Heart left ventricle (tissue), 13 donors: ENCODE results near the gene RIPOR1.

ENCODE experiments used
- POLR2A ChIP-seq, 2 donors: fragments of 450-650 bp; IDR thresholded peaks; one replicate each; pipeline ENCODE4 v1.6.1; 2017; ENCODE audit warnings: antibody characterized with exemption in 2 of 2, mild to moderate bottlenecking in 2 of 2, moderate library complexity in 2 of 2
- TF ChIP-seq, protein P1 (sequence below), 12 donors: fragments of 200-600 bp; sonication (generic) in 4 of 12; IDR thresholded peaks; one replicate each; pipeline versions ENCODE4 v1.5.0 to v1.8.0; 2018 to 2022; ENCODE audit warnings: antibody characterized with exemption in 12 of 12, mild to moderate bottlenecking in 5 of 12
- donor health status: ischemic (EF 13 %, LVEDD 7.1; RV severe dilation, severe dysfunction).
- donor health status: DM: no; HTN: yes; CAD: no.
- donor health status: DM: no; HTN: no; CAD: no.
- donor health status: ischemic (EF 25% LVEDD 6.9; RV normal size, moderate dysfunction).
- donor health status: ischemic (EF 25% LVEDD 5.7; RV mildly dilated, moderate dysfunction).
- donor health status: ischemic (EF 35%, LVEDD 5.7; RV mildly dilated, moderate dysfunction).
- donor health status: nonischemic (EF 11% LVEDD 7.7; RV severe dilation, severe dysfunction).
- donor health status: DM: yes; HTN: yes; CAD: no.
- donor health status: PGD.
- donor health status: ischemic (EF 29% LVEDD 5.4; RV normal size, mild dysfunction).
- donor health status: nonischemic (EF 23%, LVEDD 6.1; RV moderate dilation, normal function).

- TF ChIP-seq POLR2A (IDR thresholded peaks at IDR 0.05) = no peak
- TF ChIP-seq, protein P1, sequence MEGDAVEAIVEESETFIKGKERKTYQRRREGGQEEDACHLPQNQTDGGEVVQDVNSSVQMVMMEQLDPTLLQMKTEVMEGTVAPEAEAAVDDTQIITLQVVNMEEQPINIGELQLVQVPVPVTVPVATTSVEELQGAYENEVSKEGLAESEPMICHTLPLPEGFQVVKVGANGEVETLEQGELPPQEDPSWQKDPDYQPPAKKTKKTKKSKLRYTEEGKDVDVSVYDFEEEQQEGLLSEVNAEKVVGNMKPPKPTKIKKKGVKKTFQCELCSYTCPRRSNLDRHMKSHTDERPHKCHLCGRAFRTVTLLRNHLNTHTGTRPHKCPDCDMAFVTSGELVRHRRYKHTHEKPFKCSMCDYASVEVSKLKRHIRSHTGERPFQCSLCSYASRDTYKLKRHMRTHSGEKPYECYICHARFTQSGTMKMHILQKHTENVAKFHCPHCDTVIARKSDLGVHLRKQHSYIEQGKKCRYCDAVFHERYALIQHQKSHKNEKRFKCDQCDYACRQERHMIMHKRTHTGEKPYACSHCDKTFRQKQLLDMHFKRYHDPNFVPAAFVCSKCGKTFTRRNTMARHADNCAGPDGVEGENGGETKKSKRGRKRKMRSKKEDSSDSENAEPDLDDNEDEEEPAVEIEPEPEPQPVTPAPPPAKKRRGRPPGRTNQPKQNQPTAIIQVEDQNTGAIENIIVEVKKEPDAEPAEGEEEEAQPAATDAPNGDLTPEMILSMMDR (IDR thresholded peaks at IDR 0.05) = no peak
Measured at GRCh38 chr16:67563708-67564468, 35.3 kb downstream of the RIPOR1 start.
